ENCODE data around the gene ZNF415. TPM values are rescaled to one million over a fixed set of nuclear protein-coding genes. Genes with fewer than 3 reads are reported as not detected.
A peak's percentile ranks its signal among the peaks of the same experiment; 100 is the strongest.
"Not testable (repeated sequence)": the region's sequence is repeated elsewhere in the genome, so short reads cannot be mapped to it uniquely, and the experiment has no call there.

Gene ZNF415
- total and polyA plus RNA-seq, 12 donors, result 17.5 to 59.2 (median 39.6) TPM

DNA sequence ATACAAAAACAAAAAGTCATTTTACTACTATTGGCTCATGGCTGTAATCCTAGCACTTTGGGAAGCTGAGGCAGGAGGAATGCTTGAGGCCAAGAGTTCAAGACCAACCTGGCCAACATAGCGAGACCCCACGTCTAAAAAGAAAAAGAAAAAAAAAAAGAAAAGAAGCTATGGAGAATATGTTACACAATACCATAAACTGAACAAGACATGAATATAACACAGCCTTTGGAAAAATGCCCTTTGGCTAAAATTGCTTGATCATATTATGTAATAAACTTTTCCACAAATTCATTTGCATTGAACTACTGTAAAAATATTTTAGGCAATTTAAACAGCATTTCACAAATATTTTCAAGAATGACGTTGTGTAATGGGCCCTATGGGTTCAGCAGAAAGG, 3.7 kb upstream of the ZNF415 start:
- Histone ChIP-seq H3K27me3 (no peaks in the 10 kb centered on the region), H3K4me1 (replicated peaks in 1 of 2) (peaks cover 6 to 10% of the 10 kb centered on the region in 2 donors), H3K36me3 (replicated peaks in 1 of 2) (no peaks in the 10 kb centered on the region), H3K27ac (no peak overlapping the region), H3K4me3 (no peak overlapping the region), H3K9me3 (replicated peaks in 1 of 3) (peaks cover 0 to 29% (median 0%) of the 10 kb centered on the region in 3 donors)
- intact Hi-C loops (cut with DNase I), result no loop called here
- DNase-seq, result no peak
- TF ChIP-seq POLR2A (IDR thresholded peaks at IDR 0.05), result no peak
- TF ChIP-seq, protein P1, sequence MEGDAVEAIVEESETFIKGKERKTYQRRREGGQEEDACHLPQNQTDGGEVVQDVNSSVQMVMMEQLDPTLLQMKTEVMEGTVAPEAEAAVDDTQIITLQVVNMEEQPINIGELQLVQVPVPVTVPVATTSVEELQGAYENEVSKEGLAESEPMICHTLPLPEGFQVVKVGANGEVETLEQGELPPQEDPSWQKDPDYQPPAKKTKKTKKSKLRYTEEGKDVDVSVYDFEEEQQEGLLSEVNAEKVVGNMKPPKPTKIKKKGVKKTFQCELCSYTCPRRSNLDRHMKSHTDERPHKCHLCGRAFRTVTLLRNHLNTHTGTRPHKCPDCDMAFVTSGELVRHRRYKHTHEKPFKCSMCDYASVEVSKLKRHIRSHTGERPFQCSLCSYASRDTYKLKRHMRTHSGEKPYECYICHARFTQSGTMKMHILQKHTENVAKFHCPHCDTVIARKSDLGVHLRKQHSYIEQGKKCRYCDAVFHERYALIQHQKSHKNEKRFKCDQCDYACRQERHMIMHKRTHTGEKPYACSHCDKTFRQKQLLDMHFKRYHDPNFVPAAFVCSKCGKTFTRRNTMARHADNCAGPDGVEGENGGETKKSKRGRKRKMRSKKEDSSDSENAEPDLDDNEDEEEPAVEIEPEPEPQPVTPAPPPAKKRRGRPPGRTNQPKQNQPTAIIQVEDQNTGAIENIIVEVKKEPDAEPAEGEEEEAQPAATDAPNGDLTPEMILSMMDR (IDR thresholded peaks at IDR 0.05), result no peak
- WGBS, 4 donors, result 84 to 93% (median 87%) methylated on average over 3 of the region's 3 CpGs

DNA sequence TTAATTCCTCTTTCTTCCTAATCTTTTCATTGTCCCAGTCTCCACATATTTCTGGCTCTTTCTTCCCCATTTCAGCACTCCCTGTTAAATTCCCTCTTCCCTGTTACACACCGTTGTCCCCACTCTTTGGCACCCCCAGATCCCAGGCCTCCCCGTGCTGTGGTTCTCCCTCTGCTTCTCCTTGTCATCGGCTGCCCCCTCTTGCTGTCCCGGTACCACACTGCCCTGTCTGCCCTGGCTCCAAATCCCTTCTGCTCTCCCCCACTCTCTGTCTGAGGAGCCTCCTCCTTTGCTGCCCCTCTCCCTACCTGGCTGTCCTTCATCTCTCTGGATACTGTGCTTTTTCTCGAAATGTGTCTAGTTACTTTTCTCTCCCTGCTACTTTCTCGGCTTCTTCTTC, 983 bp downstream of the ZNF415 start:
- Histone ChIP-seq H3K27ac (peak overlapping the region; percentile 53 to 97 (median 92)), H3K4me3 (peak overlapping the region in 2 of 4 donors; percentile 48 to 73), H3K36me3 (replicated peaks in 1 of 2) (no peaks in the 10 kb centered on the region), H3K4me1 (replicated peaks in 1 of 2) (peaks cover 25 to 34% of the 10 kb centered on the region in 2 donors), H3K9me3 (replicated peaks in 1 of 3) (no peaks in the 10 kb centered on the region), H3K27me3 (no peaks in the 10 kb centered on the region)
- peak in 4 of 7 donors; percentile 15 to 49 (median 44) for DNase-seq
- WGBS, 4 donors, result 23 to 34% (median 29%) methylated on average over 6 of the region's 6 CpGs
- TF ChIP-seq, protein P1 (IDR thresholded peaks at IDR 0.05), result peak in 1 of 6 experiments; percentile 14
- no peak for TF ChIP-seq POLR2A (IDR thresholded peaks at IDR 0.05)
- intact Hi-C loops (cut with DNase I), result no loop called here

DNA sequence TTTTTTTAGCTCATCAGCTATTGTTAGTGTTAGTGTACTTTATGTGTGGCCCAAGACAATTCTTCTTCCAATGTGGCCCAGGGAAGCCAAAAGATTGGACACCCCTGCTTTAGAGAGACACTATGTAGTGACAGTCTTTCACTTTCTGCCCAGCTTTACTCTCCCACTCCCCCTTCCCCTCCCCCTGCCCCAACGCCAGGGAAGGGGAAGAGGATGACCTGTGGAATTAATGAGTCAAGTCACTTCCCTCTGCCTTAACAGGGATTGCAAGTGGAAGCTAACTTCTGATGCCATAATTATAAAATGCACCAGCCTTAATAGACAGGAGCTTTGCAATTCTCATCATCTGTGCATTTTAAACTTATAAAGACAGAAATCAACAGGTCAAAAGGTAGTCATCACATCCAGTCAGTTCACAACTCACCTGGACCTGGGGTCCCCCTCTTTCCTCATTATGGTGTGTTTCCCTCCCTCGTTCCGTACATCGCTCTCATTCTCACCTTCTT, 1.6 kb downstream of the ZNF415 start:
- Histone ChIP-seq H3K4me3 (peak overlapping the region in 1 of 4 donors; percentile 73), H3K36me3 (replicated peaks in 1 of 2) (no peaks in the 10 kb centered on the region), H3K27ac (peak overlapping the region in 4 of 5 donors; percentile 85 to 97 (median 92)), H3K9me3 (replicated peaks in 1 of 3) (no peaks in the 10 kb centered on the region), H3K4me1 (replicated peaks in 1 of 2) (peaks cover 25 to 34% of the 10 kb centered on the region in 2 donors), H3K27me3 (no peaks in the 10 kb centered on the region)
- intact Hi-C loops (cut with DNase I), result no loop called here
- WGBS, 4 donors, result 53 to 77% (median 65%) methylated on average over 4 of the region's 4 CpGs
- TF ChIP-seq POLR2A (IDR thresholded peaks at IDR 0.05), result peak in 1 of 2 donors; percentile 0
- TF ChIP-seq, protein P1 (IDR thresholded peaks at IDR 0.05), result no peak
- DNase-seq, result peak in 5 of 7 donors; percentile 21 to 49 (median 38)

DNA sequence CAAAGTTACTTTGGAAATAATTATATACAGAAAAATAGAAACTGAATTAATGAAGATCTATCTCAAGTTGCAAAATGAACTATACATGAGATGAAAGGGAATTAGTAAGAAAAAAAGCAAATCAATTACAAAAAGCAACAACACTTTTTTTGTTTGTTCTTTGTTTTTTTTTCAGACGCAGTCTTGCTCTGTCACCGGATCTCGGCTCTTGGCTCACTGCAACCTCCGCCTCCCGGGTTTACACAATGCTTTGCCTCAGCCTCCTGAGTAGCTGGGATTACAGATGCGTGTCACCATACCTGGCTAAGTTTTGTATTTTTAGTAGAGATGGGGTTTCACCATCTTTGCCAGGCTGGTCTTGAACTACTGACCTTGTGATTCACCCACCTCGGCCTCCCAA, 2.2 kb downstream of the ZNF415 start:
- no peaks in the 10 kb centered on the region for H3K36me3 ChIP-seq (replicated peaks in 1 of 2)
- peak; percentile 51 to 84 (median 72) for DNase-seq
- H3K27ac ChIP-seq, result peak overlapping the region in 4 of 5 donors; percentile 23 to 97 (median 89)
- intact Hi-C loops (cut with DNase I), result no loop called here
- 42 to 53% (median 44%) methylated on average over 7 of the region's 7 CpGs for WGBS, 4 donors
- TF ChIP-seq, protein P1 (IDR thresholded peaks at IDR 0.05), result no peak
- peak in 1 of 2 donors; percentile 75 for TF ChIP-seq POLR2A (IDR thresholded peaks at IDR 0.05)
- H3K27me3 ChIP-seq, result no peaks in the 10 kb centered on the region
- H3K9me3 ChIP-seq (replicated peaks in 1 of 3), result no peaks in the 10 kb centered on the region
- peaks cover 25 to 34% of the 10 kb centered on the region in 2 donors for H3K4me1 ChIP-seq (replicated peaks in 1 of 2)
- no peak overlapping the region for H3K4me3 ChIP-seq

DNA sequence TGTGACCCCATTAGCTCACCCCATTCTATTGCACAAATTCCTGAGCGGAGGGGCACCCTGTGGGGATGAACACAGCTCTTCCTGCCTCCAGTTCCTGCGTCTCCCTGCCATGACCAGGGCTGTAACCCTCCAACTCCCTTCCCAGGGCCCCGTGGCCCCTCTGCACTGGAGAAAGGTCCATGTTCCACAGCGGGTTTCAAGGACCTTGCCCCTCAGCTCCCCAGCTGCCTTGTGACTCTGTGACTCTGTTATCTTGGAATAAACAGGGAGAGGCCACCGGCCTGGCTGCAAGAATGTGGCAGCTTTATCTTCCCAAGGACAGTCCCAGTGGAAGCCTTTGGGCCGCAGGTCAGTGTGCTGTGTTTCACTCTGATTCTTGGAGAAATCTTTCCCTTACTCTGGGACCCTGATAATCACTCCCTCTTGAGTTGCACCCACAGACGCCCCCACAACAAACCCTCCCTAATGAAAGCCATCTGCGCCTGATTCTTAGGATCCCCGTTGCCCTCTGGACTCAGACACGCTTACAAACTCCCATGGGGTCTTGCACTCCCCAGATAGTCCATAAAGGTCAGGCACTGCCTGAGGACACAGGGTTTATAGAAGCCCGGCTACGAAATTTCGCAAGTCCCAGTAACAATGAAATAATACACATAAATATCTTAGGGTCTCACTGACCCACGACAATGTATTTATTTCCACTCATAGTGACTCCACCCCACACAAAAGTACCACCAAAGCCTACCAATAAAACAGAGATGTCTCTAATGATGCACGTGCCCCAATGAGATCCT, 5.8 kb downstream of the ZNF415 start:
- peak overlapping the region; percentile 60 to 84 (median 78) for H3K27ac ChIP-seq
- H3K9me3 ChIP-seq (replicated peaks in 1 of 3); H3K36me3 ChIP-seq (replicated peaks in 1 of 2); H3K4me3 ChIP-seq; H3K27me3 ChIP-seq: not testable (repeated sequence)
- 27 to 43% (median 36%) methylated on average over 8 of the region's 15 CpGs for WGBS, 4 donors
- intact Hi-C loops (cut with DNase I), result loop anchor here in 1 of 2 donors (5.0 kb wide), 1 partner anchor 40 kb away; no protein-coding TSS in a partner anchor
- H3K4me1 ChIP-seq (replicated peaks in 1 of 2), result peaks cover 24 to 29% of the 10 kb centered on the region in 2 donors
- DNase-seq, result peak in 1 of 7 donors; percentile 22
